HG03135 (cell line): ENCODE data around the gene RANBP3.

Experiments
- ATAC-seq: cut with Tn5 transposase; IDR thresholded peaks from one replicate; pipeline ENCODE4 v1.9.1; 2021; ENCODE audit warnings: mild to moderate bottlenecking, moderate library complexity; ENCODE audit not compliant: unreplicated experiment

RANBP3 gene

GRCh38 chr19:5905114-5905778 lies 72.7 kb downstream of the RANBP3 start:
- ATAC-seq, result no peak

GRCh38 chr19:5904352-5905113 lies 73.4 kb downstream of the RANBP3 start, which contains the start of gene VMAC:
Gene VMAC (plus strand): TSS chr19:5904872. CDS start chr19:5904891, 19 bp downstream.
- ATAC-seq, result peak; percentile 77

GRCh38 chr19:5903624-5904351 lies 74.2 kb downstream of the RANBP3 start, which contains the start of gene NDUFA11:
Gene NDUFA11 (minus strand): TSS chr19:5903790. CDS start chr19:5903708, 82 bp downstream.
- peak; percentile 40 for ATAC-seq

- ATAC-seq, result no peak
Observed at GRCh38 chr19:5903056-5903623, 74.8 kb downstream of the RANBP3 start.

- ATAC-seq, result no peak
Observed at GRCh38 chr19:5900976-5901375, 77.0 kb downstream of the RANBP3 start.

- ATAC-seq, result no peak
Observed at GRCh38 chr19:5899728-5900526, 78.0 kb downstream of the RANBP3 start.

- no peak for ATAC-seq
Observed at GRCh38 chr19:5897189-5897969, 80.6 kb downstream of the RANBP3 start.

- no peak for ATAC-seq
Observed at GRCh38 chr19:5896365-5897076, 81.4 kb downstream of the RANBP3 start.

GRCh38 chr19:5895890-5896289 lies 82.0 kb downstream of the RANBP3 start:
- ATAC-seq, result no peak

GRCh38 chr19:5895409-5895808 lies 82.5 kb downstream of the RANBP3 start:
- no peak for ATAC-seq

GRCh38 chr19:5894704-5895349 lies 83.1 kb downstream of the RANBP3 start:
- no peak for ATAC-seq

GRCh38 chr19:5893907-5894703 lies 83.8 kb downstream of the RANBP3 start:
- ATAC-seq, result no peak

GRCh38 chr19:5893296-5893903 lies 84.5 kb downstream of the RANBP3 start:
- no peak for ATAC-seq

GRCh38 chr19:5892772-5893275 lies 85.1 kb downstream of the RANBP3 start:
- no peak for ATAC-seq

- no peak for ATAC-seq
Observed at GRCh38 chr19:5891938-5892771, 85.8 kb downstream of the RANBP3 start.

GRCh38 chr19:5891572-5891937 lies 86.4 kb downstream of the RANBP3 start:
- ATAC-seq, result no peak
